ENCODE data around the gene MED12L.

DNA sequence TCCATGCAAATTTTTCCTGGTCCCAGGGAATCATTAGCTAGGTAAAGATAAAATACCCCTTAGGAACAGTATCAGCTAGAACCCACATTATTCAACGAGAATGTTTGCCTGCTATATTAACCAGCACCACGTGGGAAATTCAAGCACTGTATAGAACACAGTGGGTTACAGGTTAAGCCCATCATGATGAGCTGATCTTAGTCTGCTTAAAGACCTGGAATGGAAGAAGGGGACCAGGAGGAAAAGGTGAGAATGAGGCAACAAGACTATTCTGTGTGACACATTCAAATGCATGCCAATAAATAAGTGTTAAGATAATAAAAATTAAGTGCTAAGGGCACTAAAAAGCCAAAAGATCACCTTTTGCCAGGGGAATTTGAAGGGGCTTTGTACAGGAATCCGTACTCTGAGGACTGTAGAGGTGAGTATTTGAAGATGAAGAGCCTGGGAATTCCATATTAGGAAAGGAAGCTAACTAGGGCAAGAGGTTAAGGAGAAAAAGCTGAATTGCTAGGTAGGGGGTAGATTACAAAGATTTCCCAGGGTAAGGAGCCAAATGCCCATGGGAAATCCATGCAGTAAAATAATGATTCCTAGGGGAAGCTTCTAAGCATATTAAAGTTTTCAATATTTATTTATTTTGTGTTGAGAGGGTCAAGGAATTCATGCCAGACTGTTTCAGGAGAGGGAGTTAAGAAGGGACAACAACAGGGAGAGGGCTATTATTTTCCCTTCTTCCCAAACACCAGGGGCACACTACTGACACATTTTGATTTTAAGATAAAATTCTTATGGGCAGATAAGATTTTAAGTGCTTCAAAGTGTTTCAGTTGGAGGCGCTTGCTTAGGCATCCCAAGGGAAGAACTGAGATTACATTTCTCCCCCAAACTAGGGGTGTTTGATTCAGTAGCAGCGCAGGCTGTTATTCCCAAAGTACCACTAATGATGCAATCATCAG is 2.3 kb upstream of the MED12L start:
- TF ChIP-seq, protein P1, sequence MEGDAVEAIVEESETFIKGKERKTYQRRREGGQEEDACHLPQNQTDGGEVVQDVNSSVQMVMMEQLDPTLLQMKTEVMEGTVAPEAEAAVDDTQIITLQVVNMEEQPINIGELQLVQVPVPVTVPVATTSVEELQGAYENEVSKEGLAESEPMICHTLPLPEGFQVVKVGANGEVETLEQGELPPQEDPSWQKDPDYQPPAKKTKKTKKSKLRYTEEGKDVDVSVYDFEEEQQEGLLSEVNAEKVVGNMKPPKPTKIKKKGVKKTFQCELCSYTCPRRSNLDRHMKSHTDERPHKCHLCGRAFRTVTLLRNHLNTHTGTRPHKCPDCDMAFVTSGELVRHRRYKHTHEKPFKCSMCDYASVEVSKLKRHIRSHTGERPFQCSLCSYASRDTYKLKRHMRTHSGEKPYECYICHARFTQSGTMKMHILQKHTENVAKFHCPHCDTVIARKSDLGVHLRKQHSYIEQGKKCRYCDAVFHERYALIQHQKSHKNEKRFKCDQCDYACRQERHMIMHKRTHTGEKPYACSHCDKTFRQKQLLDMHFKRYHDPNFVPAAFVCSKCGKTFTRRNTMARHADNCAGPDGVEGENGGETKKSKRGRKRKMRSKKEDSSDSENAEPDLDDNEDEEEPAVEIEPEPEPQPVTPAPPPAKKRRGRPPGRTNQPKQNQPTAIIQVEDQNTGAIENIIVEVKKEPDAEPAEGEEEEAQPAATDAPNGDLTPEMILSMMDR (IDR thresholded peaks at IDR 0.05): no peak
- no peak for TF ChIP-seq POLR2A (IDR thresholded peaks at IDR 0.05)

Data from lower leg skin (tissue), 3 donors.